ENCODE measurements around the gene HACD2. TPM values are rescaled to one million over a fixed set of nuclear protein-coding genes. Genes with fewer than 3 reads are reported as not detected.

Gene HACD2
- polyA plus RNA-seq, 2 of the 4 experiments (the other 2 are of a cell fraction), result 41.8 to 97.7 TPM

DNA sequence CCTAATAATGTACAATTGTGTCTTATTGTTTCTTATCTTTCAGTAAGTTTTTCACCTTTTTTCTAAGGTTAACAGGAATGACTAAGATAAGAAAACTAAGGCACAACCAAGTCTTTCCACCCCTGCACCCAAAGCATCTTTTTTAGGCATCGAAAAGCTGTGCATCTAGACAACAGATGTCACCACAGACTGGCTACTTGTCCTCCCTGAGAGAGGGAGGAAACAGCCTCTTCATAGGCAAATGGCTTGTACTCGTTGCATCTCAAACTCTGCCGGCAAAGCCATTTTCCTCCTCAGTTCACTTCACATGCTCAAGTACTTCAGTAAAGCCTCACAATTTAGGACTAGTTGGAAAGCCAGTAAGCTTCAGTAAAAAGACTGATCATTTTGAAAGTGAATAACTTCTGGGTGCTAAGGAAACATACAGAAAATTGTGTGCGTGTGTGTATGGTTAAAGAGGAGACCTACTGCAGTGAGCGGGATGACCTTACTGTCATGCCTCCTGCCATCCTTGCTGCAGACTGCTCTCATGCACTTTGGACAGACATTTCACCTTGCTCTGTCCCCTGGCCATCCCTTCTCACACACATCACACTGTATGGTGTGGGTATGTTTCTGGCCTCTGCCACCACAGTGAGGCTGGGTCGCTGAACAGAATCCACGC, 36.5 kb upstream of the HACD2 start (continued):
- TF ChIP-seq REST (IDR thresholded peaks at IDR 0.05), result no peak
- TF ChIP-seq, protein P1, sequence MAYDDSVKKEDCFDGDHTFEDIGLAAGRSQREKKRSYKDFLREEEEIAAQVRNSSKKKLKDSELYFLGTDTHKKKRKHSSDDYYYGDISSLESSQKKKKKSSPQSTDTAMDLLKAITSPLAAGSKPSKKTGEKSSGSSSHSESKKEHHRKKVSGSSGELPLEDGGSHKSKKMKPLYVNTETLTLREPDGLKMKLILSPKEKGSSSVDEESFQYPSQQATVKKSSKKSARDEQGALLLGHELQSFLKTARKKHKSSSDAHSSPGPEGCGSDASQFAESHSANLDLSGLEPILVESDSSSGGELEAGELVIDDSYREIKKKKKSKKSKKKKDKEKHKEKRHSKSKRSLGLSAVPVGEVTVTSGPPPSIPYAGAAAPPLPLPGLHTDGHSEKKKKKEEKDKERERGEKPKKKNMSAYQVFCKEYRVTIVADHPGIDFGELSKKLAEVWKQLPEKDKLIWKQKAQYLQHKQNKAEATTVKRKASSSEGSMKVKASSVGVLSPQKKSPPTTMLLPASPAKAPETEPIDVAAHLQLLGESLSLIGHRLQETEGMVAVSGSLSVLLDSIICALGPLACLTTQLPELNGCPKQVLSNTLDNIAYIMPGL (CRISPR knock-in tag; IDR thresholded peaks at IDR 0.05; ENCODE audit: borderline replicate concordance), result no peak
- no peak for TF ChIP-seq CHD4 (IDR thresholded peaks at IDR 0.05; ENCODE audit: borderline replicate concordance)

DNA sequence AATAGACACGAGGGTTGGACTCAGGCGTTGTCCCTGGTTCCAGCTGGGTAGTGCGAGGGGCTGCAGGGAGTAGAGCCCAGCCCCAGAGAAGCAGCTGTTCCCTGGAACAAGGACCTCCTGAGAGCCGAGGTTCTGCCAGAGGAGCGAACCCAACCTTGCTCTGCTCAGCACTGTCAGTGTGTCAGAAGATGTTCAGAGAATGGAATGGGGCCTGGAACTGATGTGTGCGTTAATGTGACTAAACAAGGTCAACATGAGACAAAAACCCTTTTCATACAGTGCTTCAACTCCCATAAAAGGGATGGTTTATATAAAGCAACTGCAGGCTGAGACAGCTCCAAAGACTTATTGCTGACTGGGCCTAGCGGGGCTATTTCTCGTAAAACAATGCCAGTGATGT, 35.5 kb upstream of the HACD2 start:
- no peak overlapping the region for H3K4me3 ChIP-seq
- ChIA-PET POLR2A (no interaction called here), CTCF (interaction anchor here (0.5 to 1.7 kb wide), 3 partner anchors 8 to 37 kb away, joined by 3 to 4 read pairs (median 4); no protein-coding TSS in a partner anchor)
- H3K9me3 ChIP-seq, result no peaks in the 10 kb centered on the region
- FAIRE-seq (no peak), ATAC-seq (no peak), DNase-seq (ENCODE audit: low read depth in 1 of 2, low spot score in 1 of 2) (no peak)
- no peak for TF ChIP-seq HOXB5 (CRISPR knock-in tag; IDR thresholded peaks at IDR 0.05)
- TF ChIP-seq NR3C1 (IDR thresholded peaks at IDR 0.05), result no peak
- no peak overlapping the region for H3K4me2 ChIP-seq
- H3K4me1 ChIP-seq, result peaks cover 20% of the 10 kb centered on the region
- no peak overlapping the region for H3K27ac ChIP-seq
- 93% methylated on average over 8 of the region's 8 CpGs for WGBS (ENCODE audit: missing lambda C conversion rate)

DNA sequence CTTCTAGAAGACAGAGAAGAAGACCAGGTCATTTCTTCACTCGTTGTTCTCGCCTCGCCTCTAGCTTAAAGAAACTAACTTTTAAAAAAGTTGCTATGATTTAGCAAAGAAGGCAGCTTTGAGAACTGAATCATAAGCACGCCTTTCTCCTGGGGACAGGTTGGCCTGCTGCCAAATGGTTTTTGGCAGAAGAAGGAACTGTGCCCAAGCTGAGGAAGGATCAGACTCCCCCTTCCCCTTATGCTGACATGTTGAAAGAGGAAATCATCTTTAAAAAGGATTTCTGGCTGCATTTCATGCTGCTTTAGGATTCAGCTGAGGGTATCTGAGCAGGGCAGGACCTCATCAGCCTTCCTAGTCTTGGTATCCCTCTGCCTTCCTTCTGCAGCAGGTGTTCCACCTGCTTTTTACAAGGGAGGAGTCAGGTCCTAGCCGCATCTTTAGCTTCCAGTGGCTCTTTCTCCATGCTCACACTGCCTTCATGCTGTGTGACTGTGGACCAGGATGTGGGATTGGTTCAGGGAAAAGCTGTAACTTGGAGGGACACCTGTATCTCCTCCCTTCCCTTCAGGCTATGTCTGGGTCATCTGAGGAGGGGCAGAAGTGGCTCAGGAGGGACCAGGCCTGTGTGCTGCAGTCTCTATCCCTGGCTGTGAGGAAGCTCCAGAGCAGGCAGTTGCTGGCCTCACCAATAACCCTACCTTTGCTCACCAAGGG, 34.1 kb upstream of the HACD2 start:
- TF ChIP-seq FOSL2 (IDR thresholded peaks at IDR 0.05) (no peak), FOSL2 (CRISPR knock-in tag; IDR thresholded peaks at IDR 0.05) (no peak), RAD21 (conservative IDR thresholded peaks at IDR 0.05 in 1 of 2, IDR thresholded peaks at IDR 0.05 in 1 of 2) (no peak), EHMT2 (IDR thresholded peaks at IDR 0.05; ENCODE audit: low read depth) (no peak), MAX (IDR thresholded peaks at IDR 0.05) (no peak), TFCP2L1 (CRISPR knock-in tag; IDR thresholded peaks at IDR 0.05) (no peak), NFE2L2 (conservative IDR thresholded peaks at IDR 0.05; ENCODE audit: low read length) (no peak)
- Histone ChIP-seq H3K4me2 (peak overlapping the region; percentile 19; the same call in 2 of the 3 replicates), H3K4me3 (no peak overlapping the region), H3K4me1 (peaks cover 20% of the 10 kb centered on the region), H3K9me3 (no peaks in the 10 kb centered on the region), H3K27ac (peak overlapping the region in 1 of 2 experiments; percentile 28; a peak in 1 of 6 replicates)
- DNase-seq (ENCODE audit: low read depth in 1 of 2, low spot score in 1 of 2) (no peak), ATAC-seq (peak; percentile 20 to 36; a peak in 1 of 6 replicates), FAIRE-seq (no peak)
- 86% methylated on average over 5 of the region's 5 CpGs for WGBS (ENCODE audit: missing lambda C conversion rate)
- CTCF ChIA-PET, result interaction anchor here (0.9 to 2.4 kb wide), 8 partner anchors 10 to 105 kb away, joined by 3 to 9 read pairs (median 5); no protein-coding TSS in a partner anchor
- POLR2A ChIA-PET, result interaction anchor here (0.6 kb wide), 1 partner anchor 241 kb away, joined by 3 read pairs; no protein-coding TSS in a partner anchor

Data from A549 (cell line).